ENCODE measurements around the gene SARDH.

DNA sequence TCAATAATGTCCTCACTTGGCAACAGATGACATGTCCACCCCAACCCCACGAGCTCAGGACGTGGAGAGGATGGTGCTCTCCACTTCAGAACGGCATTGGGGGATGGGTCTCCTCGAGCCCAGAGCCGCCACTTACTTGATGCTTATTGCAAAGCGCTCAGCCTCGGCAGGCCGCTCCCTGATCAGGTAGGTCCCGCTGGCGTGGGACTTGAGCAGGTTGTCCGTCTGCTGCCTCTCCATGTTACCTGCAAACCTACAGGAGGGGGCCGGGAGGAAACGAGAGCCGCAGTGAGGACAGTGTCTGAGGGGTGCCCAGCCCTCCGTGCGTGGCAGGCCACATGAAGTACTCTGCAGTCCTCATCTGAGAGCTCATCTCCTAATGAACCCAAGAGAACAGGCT lies 36.6 kb upstream of the SARDH start:
- TF ChIP-seq POLR2AphosphoS5 (IDR thresholded peaks at IDR 0.05) (no peak), EP300 (IDR thresholded peaks at IDR 0.05) (no peak), POLR2A (IDR thresholded peaks at IDR 0.05) (no peak)
- TF ChIP-seq, protein P1, sequence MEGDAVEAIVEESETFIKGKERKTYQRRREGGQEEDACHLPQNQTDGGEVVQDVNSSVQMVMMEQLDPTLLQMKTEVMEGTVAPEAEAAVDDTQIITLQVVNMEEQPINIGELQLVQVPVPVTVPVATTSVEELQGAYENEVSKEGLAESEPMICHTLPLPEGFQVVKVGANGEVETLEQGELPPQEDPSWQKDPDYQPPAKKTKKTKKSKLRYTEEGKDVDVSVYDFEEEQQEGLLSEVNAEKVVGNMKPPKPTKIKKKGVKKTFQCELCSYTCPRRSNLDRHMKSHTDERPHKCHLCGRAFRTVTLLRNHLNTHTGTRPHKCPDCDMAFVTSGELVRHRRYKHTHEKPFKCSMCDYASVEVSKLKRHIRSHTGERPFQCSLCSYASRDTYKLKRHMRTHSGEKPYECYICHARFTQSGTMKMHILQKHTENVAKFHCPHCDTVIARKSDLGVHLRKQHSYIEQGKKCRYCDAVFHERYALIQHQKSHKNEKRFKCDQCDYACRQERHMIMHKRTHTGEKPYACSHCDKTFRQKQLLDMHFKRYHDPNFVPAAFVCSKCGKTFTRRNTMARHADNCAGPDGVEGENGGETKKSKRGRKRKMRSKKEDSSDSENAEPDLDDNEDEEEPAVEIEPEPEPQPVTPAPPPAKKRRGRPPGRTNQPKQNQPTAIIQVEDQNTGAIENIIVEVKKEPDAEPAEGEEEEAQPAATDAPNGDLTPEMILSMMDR (IDR thresholded peaks at IDR 0.05), result no peak
